ENCODE results near the gene LEAP2. TPM values are rescaled to one million over a fixed set of nuclear protein-coding genes. Genes with fewer than 3 reads are reported as not detected.

Gene LEAP2
- total and polyA plus RNA-seq, 2 of the 8 experiments (the other 6 are each of a cell fraction or from before 2014, with no cell fraction given), result 1.8 to 2.9 TPM

DNA sequence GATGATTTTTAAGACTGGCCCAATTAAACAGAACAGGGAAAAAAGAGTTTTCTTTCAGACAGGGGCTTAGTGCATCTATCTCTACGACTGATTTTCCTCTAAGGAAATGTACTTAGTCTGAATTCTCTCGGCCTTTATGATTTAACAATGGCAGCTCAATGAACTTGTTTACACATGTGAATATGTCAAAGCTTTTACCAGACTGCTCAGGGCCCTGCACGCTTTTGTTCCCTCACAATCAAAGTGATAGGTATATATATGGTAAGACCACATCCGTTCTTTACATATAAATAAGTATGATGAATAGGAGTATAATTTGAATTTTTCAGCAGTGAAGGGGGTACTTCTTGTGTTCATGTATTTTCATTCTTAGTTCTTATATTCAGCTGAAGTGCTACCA lies 27.6 kb downstream of the LEAP2 start (continued):
- TF ChIP-seq, protein P1, sequence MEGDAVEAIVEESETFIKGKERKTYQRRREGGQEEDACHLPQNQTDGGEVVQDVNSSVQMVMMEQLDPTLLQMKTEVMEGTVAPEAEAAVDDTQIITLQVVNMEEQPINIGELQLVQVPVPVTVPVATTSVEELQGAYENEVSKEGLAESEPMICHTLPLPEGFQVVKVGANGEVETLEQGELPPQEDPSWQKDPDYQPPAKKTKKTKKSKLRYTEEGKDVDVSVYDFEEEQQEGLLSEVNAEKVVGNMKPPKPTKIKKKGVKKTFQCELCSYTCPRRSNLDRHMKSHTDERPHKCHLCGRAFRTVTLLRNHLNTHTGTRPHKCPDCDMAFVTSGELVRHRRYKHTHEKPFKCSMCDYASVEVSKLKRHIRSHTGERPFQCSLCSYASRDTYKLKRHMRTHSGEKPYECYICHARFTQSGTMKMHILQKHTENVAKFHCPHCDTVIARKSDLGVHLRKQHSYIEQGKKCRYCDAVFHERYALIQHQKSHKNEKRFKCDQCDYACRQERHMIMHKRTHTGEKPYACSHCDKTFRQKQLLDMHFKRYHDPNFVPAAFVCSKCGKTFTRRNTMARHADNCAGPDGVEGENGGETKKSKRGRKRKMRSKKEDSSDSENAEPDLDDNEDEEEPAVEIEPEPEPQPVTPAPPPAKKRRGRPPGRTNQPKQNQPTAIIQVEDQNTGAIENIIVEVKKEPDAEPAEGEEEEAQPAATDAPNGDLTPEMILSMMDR (IDR thresholded peaks at IDR 0.05; ENCODE audit: control extremely low read depth in 1 of 3, insufficient read depth in 1 of 3, low read depth in 1 of 3, low read length in 3 of 3), result no peak

All from H1 (cell line).